Muscle layer of duodenum (tissue), 2 donors: ENCODE data around the gene DMGDH.

Experiments
- H3K27ac ChIP-seq: one replicate; pipeline ENCODE4 v1.7.0; 2013; ENCODE audit warnings: mild to moderate bottlenecking, low read length
- H3K27me3 ChIP-seq: one replicate; pipeline ENCODE4 v1.7.0; 2013; ENCODE audit warnings: low read depth, mild to moderate bottlenecking, control low read depth, low read length
- H3K36me3 ChIP-seq, 2 donors: one replicate each; pipeline ENCODE4 v1.7.0; 2013; ENCODE audit warnings: low read length in 2 of 2, control low read depth in 1 of 2, mild to moderate bottlenecking in 1 of 2; ENCODE audit not compliant: insufficient read depth in 2 of 2, control insufficient read depth in 1 of 2
- H3K4me1 ChIP-seq, 2 donors: one replicate each; pipeline ENCODE4 v1.7.0; 2013; ENCODE audit warnings: low read length in 2 of 2, mild to moderate bottlenecking in 2 of 2, control low read depth in 1 of 2, moderate library complexity in 1 of 2; ENCODE audit not compliant: insufficient read depth in 2 of 2, control insufficient read depth in 1 of 2
- H3K4me3 ChIP-seq, 2 donors: one replicate each; pipeline ENCODE4 v1.7.0; 2013; ENCODE audit warnings: low read length in 2 of 2, low read depth in 1 of 2, mild to moderate bottlenecking in 1 of 2
- H3K9me3 ChIP-seq, 2 donors: one replicate each; pipeline ENCODE4 v1.7.0; 2013; ENCODE audit warnings: low read length in 2 of 2, control low read depth in 1 of 2, mild to moderate bottlenecking in 1 of 2; ENCODE audit not compliant: control insufficient read depth in 1 of 2
- donor health status: healthy.

DMGDH gene

DNA sequence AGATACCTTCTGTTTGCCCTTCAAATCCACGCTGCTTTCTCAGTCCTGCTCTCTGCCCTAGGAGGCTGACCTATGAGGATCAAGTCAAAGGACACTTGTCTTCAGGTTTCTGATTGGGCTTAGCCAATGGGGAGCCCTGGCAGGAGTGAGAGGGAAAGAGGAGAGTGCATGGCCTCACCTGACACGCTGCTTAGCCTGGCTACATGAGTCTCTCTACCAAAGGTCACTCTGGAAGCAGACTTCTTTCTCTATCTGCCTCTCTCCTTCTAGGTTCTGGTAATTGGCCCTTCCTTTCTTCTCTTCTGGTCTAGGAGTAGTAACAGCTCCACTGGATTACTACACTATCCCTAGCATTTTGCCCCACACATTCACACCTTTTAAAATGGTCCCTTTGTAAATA, 97.5 kb downstream of the DMGDH start:
- no peak overlapping the region for H3K4me3 ChIP-seq
- H3K36me3 ChIP-seq = no peaks in the 10 kb centered on the region
- H3K27me3 ChIP-seq = no peaks in the 10 kb centered on the region
- peaks cover 20 to 26% of the 10 kb centered on the region in 2 donors for H3K4me1 ChIP-seq
- H3K27ac ChIP-seq = no peak overlapping the region
- H3K9me3 ChIP-seq = no peaks in the 10 kb centered on the region

DNA sequence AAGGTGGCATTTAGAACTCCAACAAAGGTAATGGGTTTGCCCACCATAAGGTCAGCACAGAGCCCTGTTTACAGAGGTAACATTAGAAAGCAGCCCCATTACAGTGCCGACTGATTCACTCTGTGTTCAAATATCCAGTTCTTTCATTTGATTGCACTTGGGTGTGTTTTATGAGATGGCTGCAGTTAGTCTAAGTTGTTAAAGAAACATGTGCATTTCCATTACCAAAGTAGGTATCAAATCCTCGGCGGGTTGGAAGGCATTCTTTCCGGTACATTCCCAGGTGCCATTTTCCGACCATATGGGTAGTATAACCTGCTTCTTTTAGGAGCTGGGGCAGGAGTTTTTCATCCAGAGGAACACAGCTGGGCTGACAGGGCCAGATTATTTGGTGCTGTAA, 100.7 kb downstream of the DMGDH start:
- H3K36me3 ChIP-seq = no peaks in the 10 kb centered on the region
- H3K27me3 ChIP-seq = no peaks in the 10 kb centered on the region
- peaks cover 15% of the 10 kb centered on the region in 2 donors for H3K4me1 ChIP-seq
- H3K9me3 ChIP-seq = no peaks in the 10 kb centered on the region
- H3K4me3 ChIP-seq = no peak overlapping the region
- H3K27ac ChIP-seq = no peak overlapping the region

DNA sequence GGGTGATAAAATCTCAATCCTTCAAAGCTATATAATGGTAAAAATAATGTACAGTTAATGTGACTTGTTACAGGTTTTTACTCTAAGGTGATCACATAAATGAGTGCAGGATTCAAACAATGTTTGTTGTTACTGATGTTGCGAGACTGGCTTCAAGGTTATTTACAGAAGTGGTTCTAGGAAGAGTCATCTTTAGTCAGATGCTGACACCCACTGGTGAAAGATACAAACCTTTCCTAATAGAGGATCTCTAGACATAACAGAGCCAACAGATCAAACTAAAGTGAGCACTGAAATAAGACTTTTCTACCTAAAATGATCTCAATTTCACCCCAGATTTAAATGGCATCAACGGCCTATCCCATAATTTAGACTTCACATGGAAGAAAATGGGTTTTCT, 104.6 kb downstream of the DMGDH start:
- H3K4me3 ChIP-seq = no peak overlapping the region
- H3K4me1 ChIP-seq = no peaks in the 10 kb centered on the region
- H3K27ac ChIP-seq = no peak overlapping the region
- no peaks in the 10 kb centered on the region for H3K36me3 ChIP-seq
- H3K9me3 ChIP-seq = no peaks in the 10 kb centered on the region
- H3K27me3 ChIP-seq = no peaks in the 10 kb centered on the region

DNA sequence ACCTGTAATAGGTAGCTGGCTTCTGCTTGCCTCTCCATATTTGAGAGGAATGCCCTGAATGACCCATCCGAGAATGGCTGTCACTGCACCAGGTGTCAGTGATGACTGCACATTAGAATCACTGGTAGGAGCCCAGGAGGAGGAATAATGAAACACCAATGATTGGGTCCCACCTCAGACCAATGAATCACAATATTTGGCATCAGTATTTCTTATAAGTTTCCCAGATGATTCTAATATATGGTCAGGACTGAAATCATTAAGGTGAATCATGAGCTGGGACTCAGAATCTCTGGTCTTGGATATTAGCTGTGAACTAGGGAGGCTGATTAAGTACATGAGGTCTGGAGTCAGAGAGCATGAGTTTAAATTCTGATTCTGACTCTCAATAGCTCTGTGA, 107.7 kb downstream of the DMGDH start:
- H3K4me3 ChIP-seq = no peak overlapping the region
- H3K27me3 ChIP-seq = no peaks in the 10 kb centered on the region
- no peak overlapping the region for H3K27ac ChIP-seq
- H3K4me1 ChIP-seq = no peaks in the 10 kb centered on the region
- H3K36me3 ChIP-seq = no peaks in the 10 kb centered on the region
- no peaks in the 10 kb centered on the region for H3K9me3 ChIP-seq

DNA sequence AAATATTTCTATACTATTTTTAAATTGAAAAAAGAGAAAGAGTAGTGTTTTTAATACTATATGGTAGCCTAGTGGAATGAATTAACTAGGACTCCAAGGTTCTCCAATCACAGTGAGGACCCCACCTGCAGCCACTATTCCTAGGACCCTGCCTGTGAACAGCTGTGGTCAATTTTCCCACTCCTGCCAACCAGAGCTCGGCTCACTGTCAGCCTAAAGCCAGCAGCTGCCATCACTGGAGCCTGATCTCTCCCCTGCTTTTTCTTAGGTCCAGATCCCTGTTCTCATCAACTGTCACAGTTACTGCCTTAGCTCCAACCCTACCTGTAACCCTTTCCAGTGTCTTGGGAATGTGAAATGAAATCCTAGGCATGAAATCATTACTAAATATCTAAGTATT, 109.7 kb downstream of the DMGDH start:
- no peaks in the 10 kb centered on the region for H3K36me3 ChIP-seq
- H3K27ac ChIP-seq = no peak overlapping the region
- no peaks in the 10 kb centered on the region for H3K9me3 ChIP-seq
- no peaks in the 10 kb centered on the region for H3K27me3 ChIP-seq
- H3K4me3 ChIP-seq = no peak overlapping the region
- H3K4me1 ChIP-seq = no peaks in the 10 kb centered on the region

DNA sequence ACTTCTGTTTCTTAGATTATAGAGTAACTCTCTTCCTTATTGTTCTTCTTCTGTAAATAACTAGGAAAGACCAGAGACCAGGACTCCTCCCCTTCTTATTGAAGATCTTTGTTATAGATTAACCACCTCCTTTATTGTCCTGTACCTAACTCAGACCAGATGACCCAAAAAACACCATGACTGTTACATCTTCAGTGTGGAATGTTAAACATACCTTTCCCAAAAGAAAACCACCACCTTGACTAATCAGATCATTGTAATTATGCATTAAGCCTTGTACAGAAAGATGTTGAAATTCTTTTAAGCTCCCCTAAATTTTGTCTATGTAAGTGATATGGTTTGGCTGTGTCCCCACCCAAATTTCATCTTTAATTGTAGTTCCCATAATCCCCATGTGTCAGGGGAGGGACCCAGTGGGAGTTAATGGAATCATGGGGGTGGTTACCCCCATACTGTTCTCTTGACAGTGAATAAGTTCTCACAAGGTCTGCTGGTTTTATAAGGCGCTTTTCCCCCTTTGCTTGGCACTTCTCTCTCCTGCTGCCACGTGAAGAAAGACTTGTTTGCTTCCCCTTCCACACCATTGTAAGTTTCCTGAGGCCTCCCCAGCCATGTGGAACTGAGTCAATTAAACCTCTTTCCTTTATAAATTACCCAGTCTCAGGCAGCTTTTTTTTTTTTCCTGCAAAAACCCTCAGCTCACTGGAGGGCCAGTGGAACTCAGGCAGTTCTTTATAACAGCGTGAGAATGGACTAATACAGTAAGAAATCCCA, 110.6 kb downstream of the DMGDH start:
- Histone ChIP-seq H3K4me1 (no peaks in the 10 kb centered on the region), H3K27me3 (no peaks in the 10 kb centered on the region), H3K9me3 (no peaks in the 10 kb centered on the region), H3K36me3 (no peaks in the 10 kb centered on the region), H3K27ac (no peak overlapping the region), H3K4me3 (no peak overlapping the region)

DNA sequence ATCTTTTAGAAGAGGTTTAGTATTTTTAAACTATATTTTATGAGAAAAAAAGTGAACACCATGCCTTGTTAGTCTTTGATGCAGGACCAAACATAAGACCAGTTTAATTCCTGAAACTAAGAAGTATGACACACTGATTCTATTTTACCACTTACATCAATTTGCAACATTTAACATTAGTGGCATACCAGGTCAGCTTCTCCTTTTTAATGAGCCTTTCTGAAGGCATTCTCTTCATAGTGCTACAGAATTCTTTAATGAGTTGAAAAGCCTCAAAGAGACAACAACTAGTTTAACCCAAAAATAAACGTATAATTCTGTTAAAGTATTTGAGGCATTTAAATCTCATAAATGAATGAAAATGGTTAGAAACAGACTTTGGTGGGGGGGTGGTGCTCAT, 112.6 kb downstream of the DMGDH start:
- no peaks in the 10 kb centered on the region for H3K27me3 ChIP-seq
- H3K36me3 ChIP-seq = no peaks in the 10 kb centered on the region
- no peak overlapping the region for H3K27ac ChIP-seq
- H3K4me1 ChIP-seq = no peaks in the 10 kb centered on the region
- no peak overlapping the region for H3K4me3 ChIP-seq
- H3K9me3 ChIP-seq = no peaks in the 10 kb centered on the region

DNA sequence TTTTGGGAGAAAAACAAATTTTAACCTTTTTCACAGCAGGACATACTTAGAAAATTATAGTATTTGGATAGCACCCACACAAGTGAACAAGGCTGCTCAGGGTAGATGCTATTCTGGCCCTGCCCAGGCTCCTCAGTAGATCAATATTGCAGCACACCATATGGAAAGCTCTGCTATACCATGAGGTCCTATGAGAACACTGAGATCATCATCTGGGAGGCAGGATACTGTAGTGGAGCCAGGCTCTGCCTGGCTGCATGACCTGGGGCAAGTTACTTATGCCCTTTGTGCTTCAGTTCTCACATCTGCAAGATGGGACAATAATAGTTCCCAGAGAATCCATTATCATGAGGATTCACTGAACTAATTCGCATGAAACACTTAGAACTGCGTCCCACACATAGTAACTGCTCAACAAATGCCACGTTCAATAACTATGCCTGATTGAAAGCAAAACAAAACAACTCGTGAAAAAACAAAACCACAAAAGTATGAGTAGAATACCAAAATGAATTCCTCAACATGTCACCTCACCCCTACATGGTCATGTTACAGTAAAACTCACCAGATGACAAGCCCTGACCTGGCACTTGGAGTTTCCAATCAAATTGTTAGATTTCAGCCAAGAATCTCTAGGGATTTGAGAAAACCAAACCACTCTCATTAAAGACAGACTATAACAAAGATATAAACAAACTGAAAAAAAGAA, 116.2 kb downstream of the DMGDH start:
- H3K4me1 ChIP-seq = no peaks in the 10 kb centered on the region
- H3K36me3 ChIP-seq = no peaks in the 10 kb centered on the region
- H3K4me3 ChIP-seq = no peak overlapping the region
- H3K27ac ChIP-seq = no peak overlapping the region
- no peaks in the 10 kb centered on the region for H3K27me3 ChIP-seq
- H3K9me3 ChIP-seq = no peaks in the 10 kb centered on the region
